Fibroblast of the aortic adventitia (primary cell): ENCODE results near the gene DLGAP4. TPM values are rescaled to one million over a fixed set of nuclear protein-coding genes. Genes with fewer than 3 reads are reported as not detected.

Experiments used
- DNase-seq: peaks from one replicate; pipeline ENCODE4 v3.0.0-alpha.2; 2010; ENCODE audit warnings: low read depth
- H3K4me3 ChIP-seq: 2 replicates; pipeline ENCODE4 v1.5.1; 2011; ENCODE audit warnings: low read depth, mild to moderate bottlenecking, control low read depth, low read length, moderate library complexity
- CTCF ChIP-seq: IDR thresholded peaks from 2 replicates; pipeline ENCODE4 v1.5.1; 2011; ENCODE audit warnings: mild to moderate bottlenecking, low read length, control low read depth, inconsistent platforms; ENCODE audit not compliant: insufficient read depth
- total RNA-seq: library from RNA; depleted of rRNA; stranded (reverse); fragments of >200 nt; gene quantifications from 2 replicates; pipeline ENCODE4 v1.2.3, GENCODE V29; 2012; ENCODE audit warnings: low replicate concordance

The DLGAP4 gene
- total RNA-seq, 1 donor = 19.5 TPM

GRCh38 chr20:36362978-36363713 is 57.0 kb downstream of the DLGAP4 start:
- no peak overlapping the region for H3K4me3 ChIP-seq
- no peak for DNase-seq
- TF ChIP-seq CTCF = no peak

- DNase-seq = no peak
- H3K4me3 ChIP-seq = no peak overlapping the region
- no peak for TF ChIP-seq CTCF
Observed at GRCh38 chr20:36364506-36364905, 58.4 kb downstream of the DLGAP4 start.

- DNase-seq = no peak
- no peak overlapping the region for H3K4me3 ChIP-seq
- TF ChIP-seq CTCF = no peak
Observed at GRCh38 chr20:36366623-36367369, 60.7 kb downstream of the DLGAP4 start.

GRCh38 chr20:36367370-36367745 is 61.2 kb downstream of the DLGAP4 start:
- no peak for DNase-seq
- H3K4me3 ChIP-seq = no peak overlapping the region
- TF ChIP-seq CTCF = no peak

GRCh38 chr20:36367907-36368799 is 62.0 kb downstream of the DLGAP4 start:
- TF ChIP-seq CTCF = no peak
- H3K4me3 ChIP-seq = no peak overlapping the region
- DNase-seq = no peak

- DNase-seq = no peak
- TF ChIP-seq CTCF = no peak
- no peak overlapping the region for H3K4me3 ChIP-seq
Observed at GRCh38 chr20:36368869-36369268, 62.7 kb downstream of the DLGAP4 start.
